Caco-2 (cell line): ENCODE results near the gene CORIN. TPM values are rescaled to one million over a fixed set of nuclear protein-coding genes. Genes with fewer than 3 reads are reported as not detected.

Experiments used
- BruUV-seq: library from RNA; stranded (reverse); fragments of 400-500 nt; replicated peaks from 2 replicates; lab custom pipeline; 2021; lab: Mats Ljungman, UMichigan
- CTCF ChIA-PET: fragments of 300-600 bp; sonication (Branson Sonifier 250); formaldehyde crosslinking; loops from one replicate; lab custom pipeline; 2022; ENCODE audit warnings: antibody characterized with exemption; lab: Charles Lee
- POLR2A ChIA-PET: fragments of 300-600 bp; sonication (Branson Sonifier 250); formaldehyde crosslinking; loops from one replicate; lab custom pipeline; 2022; ENCODE audit warnings: antibody characterized with exemption; lab: Charles Lee
- DNase-seq, 2 experiments: peaks; one replicate each; pipeline versions ENCODE4 v3.0.0 to v3.0.0-alpha.2; 2020 to 2022
- H3K27me3 ChIP-seq: replicated peaks from 2 replicates; pipeline ENCODE4 v1.6.0; 2011; ENCODE audit warnings: low read length; ENCODE audit not compliant: control insufficient read depth, insufficient read depth
- H3K36me3 ChIP-seq: 2 replicates; pipeline ENCODE4 v1.5.1; 2011; ENCODE audit warnings: low read length; ENCODE audit not compliant: control insufficient read depth, insufficient read depth
- H3K4me1 ChIP-seq: fragments of 250-450 bp; sonication (Bioruptor Pico); 2 replicates; pipeline ENCODE4 v1.5.1; 2020; ENCODE audit warnings: mild to moderate bottlenecking
- H3K4me3 ChIP-seq: 2 replicates; pipeline ENCODE4 v1.5.1; 2011; ENCODE audit warnings: low read depth, mild to moderate bottlenecking, control low read depth, low read length
- H3K9me3 ChIP-seq: fragments of 250-450 bp; sonication (Bioruptor Pico); 2 replicates; pipeline ENCODE4 v1.5.1; 2020; ENCODE audit warnings: mild to moderate bottlenecking, moderate library complexity
- H3K27ac Mint-ChIP-seq: one replicate; pipeline ENCODE4 v1.8.0; 2022; ENCODE audit warnings: mixed read lengths; ENCODE audit not compliant: unreplicated experiment
- H3K27me3 Mint-ChIP-seq: one replicate; pipeline ENCODE4 v1.8.0; 2022; ENCODE audit warnings: mixed read lengths; ENCODE audit not compliant: insufficient read depth, unreplicated experiment
- H3K36me3 Mint-ChIP-seq: one replicate; pipeline ENCODE4 v1.8.0; 2022; ENCODE audit warnings: mild to moderate bottlenecking, mixed read lengths; ENCODE audit not compliant: insufficient read depth, unreplicated experiment
- H3K4me1 Mint-ChIP-seq: one replicate; pipeline ENCODE4 v1.8.0; 2022; ENCODE audit warnings: low read depth, mixed read lengths; ENCODE audit not compliant: unreplicated experiment
- H3K4me3 Mint-ChIP-seq: one replicate; pipeline ENCODE4 v1.8.0; 2022; ENCODE audit warnings: mild to moderate bottlenecking, moderate library complexity, mixed read lengths; ENCODE audit not compliant: unreplicated experiment
- H3K9me3 Mint-ChIP-seq: one replicate; pipeline ENCODE4 v1.8.0; 2022; ENCODE audit warnings: mixed read lengths; ENCODE audit not compliant: unreplicated experiment
- intact Hi-C: fragments of 100-400 bp; cut with micrococcal nuclease; formaldehyde crosslinking; loops from one replicate; pipeline ENCODE4 v1.10.0; 2022; ENCODE audit not compliant: unreplicated experiment
- total RNA-seq: library from RNA; stranded (reverse); gene quantifications from 2 replicates; pipeline ENCODE4 v1.2.3, GENCODE V29; 2022
- TF ChIP-seq, protein P1 (sequence below), 2 experiments: fragments of 200-600 bp in 1 of 2; IDR thresholded peaks; 1 replicate in 1 of 2; 2 replicates in 1 of 2; pipeline versions ENCODE4 v1.5.1 to v1.8.0; 2011 to 2022; ENCODE audit warnings: antibody characterized with exemption in 1 of 2, control low read depth in 1 of 2, inconsistent platforms in 1 of 2, low read depth in 1 of 2, low read length in 1 of 2, mild to moderate bottlenecking in 1 of 2, moderate library complexity in 1 of 2; ENCODE audit not compliant: insufficient read depth in 1 of 2, severe bottlenecking in 1 of 2, unreplicated experiment in 1 of 2

The CORIN gene
- total RNA-seq, 1 experiment from 2014 or later = 0.27 TPM

DNA sequence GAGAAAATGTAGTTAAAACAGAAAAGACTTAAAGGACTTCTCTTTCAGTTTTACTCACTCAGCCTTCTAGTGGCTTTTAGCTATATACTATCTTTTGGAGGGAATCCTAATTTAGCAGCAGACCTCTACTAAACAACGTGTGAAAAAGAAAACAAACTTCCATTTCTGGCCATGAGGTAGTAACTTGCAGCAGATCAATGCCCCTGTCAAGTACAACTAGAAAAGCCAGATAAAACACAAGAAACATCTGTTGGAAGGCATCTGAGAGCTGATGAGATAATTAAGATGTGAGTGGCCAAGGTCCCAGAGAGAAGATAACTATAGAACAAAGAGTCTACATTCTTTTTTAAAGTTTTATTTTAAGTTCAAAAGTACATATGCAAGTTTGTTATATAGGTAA lies 101.7 kb downstream of the CORIN start:
- H3K4me3 ChIP-seq = no peak overlapping the region
- CTCF ChIA-PET = no interaction called here
- H3K27me3 ChIP-seq = no peaks in the 10 kb centered on the region
- Mint-ChIP-seq H3K27me3 (no peaks in the 10 kb centered on the region), H3K4me3 (no peak overlapping the region), H3K36me3 (no peaks in the 10 kb centered on the region), H3K27ac (no peak overlapping the region), H3K9me3 (peaks cover 24% of the 10 kb centered on the region), H3K4me1 (peaks cover 8% of the 10 kb centered on the region)
- H3K36me3 ChIP-seq = no peaks in the 10 kb centered on the region
- POLR2A ChIA-PET = no interaction called here
- BruUV-seq = no TSS peak
- intact Hi-C loops = no loop called here
- H3K9me3 ChIP-seq = 0 out of 2 replicates have a peak, but pooled peaks cover 3% of the 10 kb centered on the region
- H3K4me1 ChIP-seq = peaks cover 6% of the 10 kb centered on the region
- DNase-seq = no peak
- TF ChIP-seq, protein P1, sequence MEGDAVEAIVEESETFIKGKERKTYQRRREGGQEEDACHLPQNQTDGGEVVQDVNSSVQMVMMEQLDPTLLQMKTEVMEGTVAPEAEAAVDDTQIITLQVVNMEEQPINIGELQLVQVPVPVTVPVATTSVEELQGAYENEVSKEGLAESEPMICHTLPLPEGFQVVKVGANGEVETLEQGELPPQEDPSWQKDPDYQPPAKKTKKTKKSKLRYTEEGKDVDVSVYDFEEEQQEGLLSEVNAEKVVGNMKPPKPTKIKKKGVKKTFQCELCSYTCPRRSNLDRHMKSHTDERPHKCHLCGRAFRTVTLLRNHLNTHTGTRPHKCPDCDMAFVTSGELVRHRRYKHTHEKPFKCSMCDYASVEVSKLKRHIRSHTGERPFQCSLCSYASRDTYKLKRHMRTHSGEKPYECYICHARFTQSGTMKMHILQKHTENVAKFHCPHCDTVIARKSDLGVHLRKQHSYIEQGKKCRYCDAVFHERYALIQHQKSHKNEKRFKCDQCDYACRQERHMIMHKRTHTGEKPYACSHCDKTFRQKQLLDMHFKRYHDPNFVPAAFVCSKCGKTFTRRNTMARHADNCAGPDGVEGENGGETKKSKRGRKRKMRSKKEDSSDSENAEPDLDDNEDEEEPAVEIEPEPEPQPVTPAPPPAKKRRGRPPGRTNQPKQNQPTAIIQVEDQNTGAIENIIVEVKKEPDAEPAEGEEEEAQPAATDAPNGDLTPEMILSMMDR (IDR thresholded peaks at IDR 0.05; ENCODE audit: insufficient read depth in 1 of 2, low read depth in 1 of 2, low read length in 1 of 2, severe bottlenecking in 1 of 2, unreplicated experiment in 1 of 2) = no peak

DNA sequence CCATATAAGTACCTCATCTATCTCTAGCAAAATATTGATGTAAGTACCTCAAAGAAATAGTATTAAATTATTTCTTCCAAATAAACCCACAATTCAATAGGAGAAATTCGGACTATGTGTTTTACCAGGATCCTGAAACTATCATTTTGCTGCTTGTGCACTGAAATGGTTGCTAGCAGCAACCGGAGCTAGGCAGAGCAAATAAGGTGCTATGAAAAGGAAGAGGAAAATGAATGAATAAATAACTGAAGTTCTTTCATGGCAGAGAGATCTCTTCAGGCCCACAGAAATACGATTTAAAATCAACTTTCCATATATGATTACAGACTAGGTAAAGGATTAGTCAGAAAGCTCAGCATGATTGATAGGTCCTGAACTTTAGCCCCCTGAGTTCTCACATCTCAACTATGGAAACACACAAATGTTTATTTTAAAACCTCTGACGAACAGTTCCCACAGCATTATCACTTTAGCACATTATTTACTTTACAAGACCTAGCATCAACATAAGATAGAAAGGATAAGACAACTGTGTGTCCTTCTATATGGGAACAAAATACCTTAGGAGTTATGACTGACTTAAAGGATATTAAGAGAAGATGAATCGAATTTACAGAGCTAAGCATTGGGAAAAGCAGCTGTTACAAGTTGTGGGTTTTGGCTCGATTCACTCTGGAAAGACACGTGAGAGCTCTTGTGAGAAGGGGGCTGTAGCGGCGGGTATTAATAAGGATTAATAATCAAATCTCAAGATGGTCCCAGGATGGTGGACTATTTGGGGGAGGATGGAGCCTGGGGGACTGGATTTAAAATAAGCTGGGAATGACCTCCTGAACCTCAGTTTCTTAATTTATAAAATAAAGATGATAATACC lies 104.3 kb downstream of the CORIN start:
- Mint-ChIP-seq H3K4me1 (peaks cover 8% of the 10 kb centered on the region), H3K27ac (no peak overlapping the region)
- POLR2A ChIA-PET = no interaction called here

DNA sequence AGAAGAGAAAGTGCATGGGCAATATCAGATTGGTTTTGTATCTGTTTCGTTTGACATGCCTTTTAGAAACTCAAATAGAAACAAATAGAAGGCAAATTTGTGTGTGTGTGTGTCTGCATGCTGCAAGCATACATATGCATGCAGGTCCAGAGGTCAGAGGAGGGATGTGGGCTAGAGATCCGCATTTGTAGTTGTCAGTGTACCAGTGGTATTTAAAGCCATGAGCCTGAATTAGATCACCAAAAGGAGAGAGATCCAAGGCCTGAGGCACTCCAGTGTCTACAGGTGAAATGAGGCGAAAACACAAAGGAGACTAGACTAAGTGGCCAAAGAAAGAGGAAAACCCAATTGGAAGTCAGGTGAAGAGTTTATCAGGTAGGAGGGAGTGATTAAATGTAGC lies 106.7 kb downstream of the CORIN start:
- BruUV-seq = no TSS peak
- Histone ChIP-seq H3K36me3 (no peaks in the 10 kb centered on the region), H3K9me3 (no peaks in the 10 kb centered on the region), H3K27me3 (no peaks in the 10 kb centered on the region), H3K4me3 (no peak overlapping the region), H3K4me1 (peaks cover 6% of the 10 kb centered on the region)
- POLR2A ChIA-PET = no interaction called here
- peaks cover 8% of the 10 kb centered on the region for H3K4me1 Mint-ChIP-seq
- DNase-seq = no peak
- CTCF ChIA-PET = no interaction called here
- H3K27me3 Mint-ChIP-seq = no peaks in the 10 kb centered on the region
- H3K36me3 Mint-ChIP-seq = no peaks in the 10 kb centered on the region
- H3K4me3 Mint-ChIP-seq = no peak overlapping the region
- intact Hi-C loops = no loop called here
- H3K9me3 Mint-ChIP-seq = peaks cover 10% of the 10 kb centered on the region
- no peak overlapping the region for H3K27ac Mint-ChIP-seq
- TF ChIP-seq, protein P1 (IDR thresholded peaks at IDR 0.05; ENCODE audit: insufficient read depth in 1 of 2, low read depth in 1 of 2, low read length in 1 of 2, severe bottlenecking in 1 of 2, unreplicated experiment in 1 of 2) = no peak

More for the DNA sequence above, 104.3 kb downstream of the CORIN start:
- intact Hi-C loops = no loop called here
- DNase-seq = peak in 1 of 2 experiments; percentile 24
- CTCF ChIA-PET = interaction anchor here (1.3 kb wide), 1 partner anchor 103 kb away, joined by 7 read pairs; no protein-coding TSS in a partner anchor
- TF ChIP-seq, protein P1 (IDR thresholded peaks at IDR 0.05; ENCODE audit: insufficient read depth in 1 of 2, low read depth in 1 of 2, low read length in 1 of 2, severe bottlenecking in 1 of 2, unreplicated experiment in 1 of 2) = no peak
- H3K36me3 Mint-ChIP-seq = no peaks in the 10 kb centered on the region
- no TSS peak for BruUV-seq
- no peaks in the 10 kb centered on the region for H3K9me3 ChIP-seq
- H3K36me3 ChIP-seq = no peaks in the 10 kb centered on the region
- H3K27me3 Mint-ChIP-seq = no peaks in the 10 kb centered on the region
- peaks cover 10% of the 10 kb centered on the region for H3K9me3 Mint-ChIP-seq
- no peaks in the 10 kb centered on the region for H3K27me3 ChIP-seq
- no peak overlapping the region for H3K4me3 ChIP-seq
- H3K4me3 Mint-ChIP-seq = peak overlapping the region; percentile 12
- H3K4me1 ChIP-seq = peaks cover 6% of the 10 kb centered on the region
